ENCODE measurements around the gene CGB7.

CGB7 gene

GRCh38 chr19:49057636-49058234 lies at the start of gene CGB7:
CGB7 (minus strand) TSS chr19:49057749; CDS start chr19:49055375, 2,374 bp downstream.
- no peak for DNase-seq (ENCODE audit: low read depth)

DNA sequence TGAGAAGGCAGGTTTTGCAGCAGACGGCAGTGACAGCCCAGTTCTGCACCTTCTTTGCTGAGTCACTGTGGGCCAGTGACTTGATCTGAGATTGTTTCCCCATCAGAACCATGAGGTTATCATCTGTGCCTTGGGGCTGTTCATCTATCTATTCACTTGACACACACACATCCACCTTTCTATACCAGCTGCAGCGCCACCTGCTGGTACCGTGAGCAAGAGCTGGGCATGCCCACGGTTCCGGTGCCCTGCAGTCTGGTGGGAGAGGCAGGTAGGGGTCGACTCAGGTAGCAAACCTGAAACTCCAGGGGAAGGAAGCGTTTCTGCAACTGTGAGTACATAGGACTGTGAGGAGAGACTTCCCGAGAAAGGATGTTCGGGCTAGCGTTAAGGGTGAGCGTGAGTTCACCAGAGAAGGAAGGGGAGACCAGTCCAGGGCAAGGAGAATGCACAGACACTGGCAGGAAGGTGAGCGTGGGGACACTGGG lies 49.1 kb upstream of the CGB7 start:
- no peak for DNase-seq (ENCODE audit: low read depth)

DNA sequence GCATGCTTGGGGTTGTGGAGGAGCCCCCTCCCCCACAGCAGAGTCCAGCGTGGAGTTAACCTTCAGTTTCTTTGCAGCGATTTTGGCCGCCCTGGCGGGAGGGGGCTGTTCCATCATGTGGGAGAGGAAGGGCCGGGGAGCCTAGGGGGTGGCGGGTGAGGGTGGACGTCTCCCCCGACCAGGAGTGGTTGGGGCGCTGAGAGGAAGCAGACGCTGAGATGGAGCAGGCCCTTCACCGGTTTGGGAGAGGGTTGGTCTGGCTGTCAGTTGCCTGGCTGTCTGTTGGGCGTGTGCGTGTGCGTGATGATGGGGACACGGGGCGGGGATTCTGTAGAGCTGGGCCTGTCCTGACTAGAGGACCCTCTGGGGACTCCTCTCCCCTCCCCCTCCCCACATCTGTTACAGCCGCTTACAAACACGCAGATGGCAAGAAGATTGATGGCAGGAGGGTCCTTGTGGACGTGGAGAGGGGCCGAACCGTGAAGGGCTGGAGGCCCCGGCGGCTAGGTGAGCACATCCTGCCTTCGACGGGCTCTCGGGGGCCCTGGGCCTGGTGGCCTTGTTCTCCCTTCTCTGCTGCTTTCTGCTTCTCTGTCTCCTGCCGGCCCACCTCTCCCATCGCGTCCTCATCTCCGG lies 46.8 kb upstream of the CGB7 start:
- no peak for DNase-seq (ENCODE audit: low read depth)

GRCh38 chr19:49103331-49104085 lies 46.0 kb upstream of the CGB7 start:
- no peak for DNase-seq (ENCODE audit: low read depth)

DNA sequence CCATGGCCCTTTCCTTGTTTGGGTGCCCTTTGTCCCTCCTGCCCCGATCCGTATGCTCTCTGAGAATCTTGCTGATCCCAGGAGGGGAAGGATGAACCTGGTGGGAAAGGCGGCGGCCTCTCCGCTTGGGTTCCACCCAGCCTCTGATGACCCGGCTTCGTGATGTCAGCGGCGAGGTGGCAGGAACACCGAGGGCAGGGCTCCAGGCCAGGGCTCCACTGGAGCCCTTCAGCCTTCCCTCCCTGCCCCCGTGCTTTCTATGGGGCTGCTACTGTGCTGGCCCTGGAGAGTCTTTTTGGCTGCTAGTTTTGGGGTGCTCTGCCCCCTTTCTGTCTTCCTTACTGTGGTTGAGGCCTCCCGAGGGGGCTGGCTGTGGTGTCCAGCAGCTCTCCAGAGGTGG lies 44.8 kb upstream of the CGB7 start:
- no peak for DNase-seq (ENCODE audit: low read depth)

DNA sequence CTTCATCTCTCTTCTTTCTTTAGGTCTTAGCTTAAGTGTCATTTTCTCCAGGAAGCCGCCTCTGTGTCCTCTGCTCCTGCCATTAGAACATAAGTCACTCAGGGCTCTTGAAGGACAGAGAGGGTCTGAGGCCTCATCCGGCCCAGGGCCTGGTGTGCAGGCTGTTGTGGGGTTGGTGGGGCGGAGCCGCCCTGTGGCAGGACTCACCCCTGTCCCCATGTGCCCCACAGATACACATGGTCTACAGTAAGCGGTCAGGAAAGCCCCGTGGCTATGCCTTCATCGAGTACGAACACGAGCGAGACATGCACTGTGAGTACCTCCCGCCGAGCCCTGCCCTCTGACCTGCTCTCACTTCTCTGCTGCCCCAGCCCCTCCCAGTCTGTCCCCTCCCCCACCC lies 43.6 kb upstream of the CGB7 start:
- DNase-seq (ENCODE audit: low read depth) = no peak

DNA sequence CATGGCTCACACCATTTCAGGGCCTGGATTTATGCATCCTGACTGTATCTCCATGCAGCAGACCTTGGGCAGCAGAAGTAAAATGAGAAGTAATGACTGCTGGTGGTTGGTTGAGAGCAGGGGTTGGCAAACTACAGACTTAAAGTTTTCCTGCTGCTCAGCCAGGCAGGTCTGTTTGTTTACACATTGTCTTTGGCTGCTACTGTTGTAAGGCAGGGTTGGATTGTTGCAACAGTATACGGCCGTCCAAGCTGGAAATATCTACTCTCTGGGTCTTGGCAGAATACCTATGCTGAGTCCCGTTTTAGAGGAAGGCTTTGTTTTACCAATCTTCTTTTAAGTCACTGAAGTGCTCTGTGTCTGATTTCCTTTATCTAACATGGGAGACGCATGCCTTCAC lies 41.2 kb upstream of the CGB7 start:
- DNase-seq (ENCODE audit: low read depth) = no peak

- DNase-seq (ENCODE audit: low read depth) = peak; percentile 50
These were observed 40.1 kb upstream of the CGB7 start for GRCh38 chr19:49097453-49098288.

GRCh38 chr19:49094505-49095482 lies 37.2 kb upstream of the CGB7 start:
- no peak for DNase-seq (ENCODE audit: low read depth)

DNA sequence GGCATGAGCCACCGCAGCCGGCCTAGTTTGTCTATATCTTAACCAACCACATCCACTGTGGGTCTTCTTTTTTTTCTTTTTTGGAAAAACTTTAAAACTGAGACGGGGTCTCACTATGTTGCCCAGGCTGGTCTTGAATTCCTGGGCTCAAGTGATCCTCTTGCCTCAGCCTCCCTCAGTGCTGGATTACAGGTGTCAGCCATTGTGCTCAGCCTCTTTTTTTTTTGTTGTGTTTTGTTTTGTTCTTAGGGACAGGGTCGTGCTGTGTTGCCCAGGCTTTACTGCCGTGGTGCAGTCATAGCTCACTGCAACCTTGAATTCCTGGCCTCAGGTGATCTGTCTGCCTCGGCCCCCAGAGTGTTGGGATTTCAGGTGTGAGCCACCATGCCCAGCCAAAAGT lies 35.1 kb upstream of the CGB7 start:
- no peak for DNase-seq (ENCODE audit: low read depth)

DNA sequence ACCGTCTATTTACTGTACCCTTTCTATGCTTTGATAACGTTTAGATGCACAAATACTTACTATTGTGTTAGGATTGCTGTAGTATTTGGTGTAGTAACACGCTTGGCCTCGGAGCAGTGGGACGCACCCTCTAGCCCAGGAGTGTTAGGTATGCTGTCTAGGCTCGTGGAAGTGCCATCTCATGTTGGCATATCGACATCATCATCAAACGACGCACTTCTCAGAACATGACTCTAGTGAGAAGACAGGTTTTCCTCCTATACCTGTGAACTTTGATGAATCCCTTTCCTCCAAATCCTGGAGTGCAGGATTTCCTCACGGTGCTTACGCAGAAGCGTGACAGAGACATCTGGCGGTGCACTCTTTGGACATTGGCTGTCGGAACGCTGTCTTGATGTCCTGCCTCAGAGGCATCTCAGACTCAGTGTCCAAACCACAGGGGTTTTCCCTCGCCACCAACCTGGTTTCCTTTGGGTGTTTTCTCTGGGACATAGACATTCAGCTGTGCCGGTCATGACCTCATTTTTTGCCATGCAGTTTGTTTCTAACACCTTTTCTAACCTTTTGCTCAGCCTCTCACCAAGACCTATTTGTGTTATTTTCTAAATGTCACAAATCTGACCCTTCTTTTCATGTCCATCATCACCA lies 34.0 kb upstream of the CGB7 start:
- no peak for DNase-seq (ENCODE audit: low read depth)

GRCh38 chr19:49086296-49086695 lies 28.7 kb upstream of the CGB7 start:
- no peak for DNase-seq (ENCODE audit: low read depth)

DNA sequence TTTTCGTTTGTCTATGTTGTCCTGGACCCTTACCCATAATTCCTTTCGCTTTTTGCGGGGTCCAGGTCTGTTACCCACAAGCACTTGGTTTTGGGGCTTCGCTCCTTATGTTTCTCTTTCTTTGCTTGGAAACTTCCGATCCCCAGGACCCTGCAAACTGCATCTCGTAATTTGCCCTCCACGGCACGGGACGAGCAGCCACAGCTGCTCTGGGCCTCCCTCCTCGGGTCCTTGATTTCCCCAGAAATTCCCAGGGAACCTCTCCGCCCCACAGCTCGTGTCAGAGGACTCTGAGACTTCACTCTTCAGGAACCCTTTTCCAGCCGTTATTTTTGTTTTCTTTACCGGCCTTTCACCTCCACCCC lies 28.3 kb upstream of the CGB7 start:
- DNase-seq (ENCODE audit: low read depth) = no peak

DNA sequence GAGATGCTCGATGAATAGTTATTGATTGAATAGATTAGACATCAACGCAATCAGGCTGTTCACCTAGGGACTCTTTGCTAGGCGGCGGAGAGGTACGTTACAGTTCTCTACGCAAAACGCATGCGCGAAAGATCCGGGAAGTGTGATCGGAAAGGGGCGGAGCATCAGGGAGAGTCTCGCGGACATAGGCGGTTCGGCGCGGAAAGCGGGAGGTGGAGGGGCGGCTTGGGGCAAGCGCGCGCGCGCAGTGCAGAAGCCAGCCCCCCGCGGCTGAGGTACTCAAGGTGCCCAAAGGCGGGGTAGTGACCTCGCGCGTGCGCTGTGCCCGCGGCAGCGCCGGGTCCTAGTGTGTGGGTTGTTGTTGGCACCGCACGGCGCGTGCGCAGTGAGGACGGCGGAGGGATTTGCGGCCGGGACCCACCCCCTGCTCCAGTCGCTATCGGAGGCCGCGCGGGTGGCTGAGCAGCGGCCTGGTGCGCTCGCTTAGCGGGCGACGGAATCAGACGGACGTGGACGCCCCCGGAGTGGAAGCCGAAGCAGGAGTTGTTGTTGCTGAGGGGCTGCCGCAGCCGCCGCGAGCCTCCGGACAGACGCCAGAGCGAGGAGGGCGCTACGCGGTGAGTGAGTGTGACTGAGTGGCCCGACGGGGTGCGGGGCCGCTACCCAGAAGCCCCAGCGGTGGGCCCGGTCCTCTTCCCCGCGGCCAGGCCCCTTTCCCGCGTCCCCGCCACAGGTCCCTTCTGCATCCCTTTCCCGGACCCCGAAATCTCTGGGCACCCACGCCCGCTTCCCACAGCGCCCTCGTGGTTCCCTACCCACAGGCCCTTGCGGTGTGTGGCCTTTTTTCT lies 27.7 kb upstream of the CGB7 start, which contains the start of gene SNRNP70:
SNRNP70 (plus strand) TSS at position 432 of the 848 bp plus-strand sequence. CDS start 964 bp downstream, outside the sequence.
- peak; percentile 96 for DNase-seq (ENCODE audit: low read depth)

DNA sequence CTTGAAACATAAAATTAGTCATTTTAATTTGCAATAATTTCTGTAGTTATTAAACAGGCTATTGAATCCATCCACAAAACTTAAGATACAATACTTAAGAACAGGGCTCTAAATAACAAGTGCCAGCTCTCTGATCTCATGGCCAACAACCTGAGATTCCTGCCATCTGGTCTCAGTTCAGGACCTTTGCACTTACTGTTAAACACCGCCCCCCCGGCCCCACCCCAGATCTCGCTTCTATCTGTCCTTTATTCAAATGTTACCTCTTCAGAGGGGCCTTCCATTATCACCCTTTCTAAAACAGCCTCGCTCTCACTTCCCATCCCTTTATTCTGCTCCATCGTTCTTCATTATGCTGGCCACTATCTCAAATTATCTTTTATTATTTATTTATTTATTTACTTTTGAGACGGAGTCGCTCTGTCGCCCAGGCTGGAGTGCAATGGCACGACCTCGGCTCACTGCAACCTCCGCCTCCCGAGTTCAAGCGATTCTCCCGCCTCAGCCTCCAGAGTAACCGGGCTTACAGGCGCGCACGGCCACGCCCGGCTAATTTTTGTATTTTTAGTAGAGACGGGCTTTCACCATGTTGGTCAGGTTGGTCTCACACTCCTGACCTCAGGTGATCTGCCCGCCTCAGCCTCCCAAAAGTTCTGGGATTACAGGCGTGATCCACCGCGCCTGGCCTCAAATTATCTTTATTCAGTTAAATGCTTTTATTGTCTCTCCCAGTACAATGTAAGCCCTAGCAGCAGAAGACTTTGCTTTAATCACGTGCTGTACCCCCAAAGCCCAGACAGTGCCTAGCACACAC lies 26.9 kb upstream of the CGB7 start:
- DNase-seq (ENCODE audit: low read depth) = no peak

DNA sequence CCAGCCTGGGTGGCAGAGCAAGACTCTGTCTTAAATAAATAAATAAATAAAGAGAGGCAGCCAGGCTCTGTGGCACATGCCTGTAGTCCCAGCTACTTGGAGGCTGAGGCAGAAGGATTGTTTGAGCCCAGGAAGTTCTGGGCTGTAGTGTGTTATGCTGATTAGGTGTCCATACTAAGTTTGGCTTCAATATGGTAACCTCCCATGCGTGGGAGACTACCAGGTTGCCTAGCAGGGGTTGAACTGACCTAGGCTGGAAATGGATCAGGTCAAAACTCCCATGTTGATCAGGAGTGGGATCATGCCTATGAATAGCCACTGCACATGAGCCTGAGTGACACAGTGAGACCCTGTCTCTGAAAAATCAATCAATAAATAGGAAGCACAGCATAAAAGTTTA lies 23.7 kb upstream of the CGB7 start:
- no peak for DNase-seq (ENCODE audit: low read depth)

DNA sequence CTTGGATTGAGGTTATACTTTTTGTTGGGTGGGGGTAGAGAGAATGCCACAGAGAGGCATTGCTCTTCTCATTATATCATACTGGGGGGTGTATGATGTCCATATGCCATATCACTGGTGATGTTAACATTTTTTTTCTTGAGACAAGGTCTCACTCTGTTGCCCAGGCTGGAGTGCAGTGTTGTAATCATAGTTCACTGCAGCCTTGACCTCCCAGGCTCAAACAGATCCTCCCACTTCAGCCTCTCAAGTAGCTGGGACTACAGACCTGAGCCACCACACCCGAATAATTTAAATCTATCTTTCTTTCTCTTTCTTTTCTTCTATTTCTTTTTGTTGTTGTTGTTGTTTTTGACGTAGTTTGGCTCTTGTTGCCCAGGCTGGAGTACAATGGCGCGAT lies 22.8 kb upstream of the CGB7 start:
- no peak for DNase-seq (ENCODE audit: low read depth)

DNA sequence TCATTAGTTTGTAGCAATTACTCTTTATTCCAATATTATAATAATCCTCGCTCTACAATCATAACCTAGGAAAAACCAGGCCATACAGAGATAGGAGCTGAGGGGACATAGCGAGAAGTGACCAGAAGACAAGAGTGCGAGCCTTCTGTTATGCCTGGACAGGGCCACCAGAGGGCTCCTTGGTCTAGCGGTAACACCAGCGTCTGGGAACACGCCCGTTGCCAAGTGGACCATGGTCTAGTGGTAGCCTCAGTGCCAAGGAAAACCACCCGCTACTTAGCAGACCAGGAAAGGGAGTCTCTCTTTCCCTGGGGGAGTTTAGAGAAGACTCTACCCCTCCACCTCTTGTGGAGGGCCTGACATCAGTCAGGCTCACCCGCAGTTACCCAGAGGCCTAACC lies 17.3 kb upstream of the CGB7 start:
- peak; percentile 49 for DNase-seq (ENCODE audit: low read depth)
